Measurements from ENCODE around the gene MBIP.

MBIP gene

DNA sequence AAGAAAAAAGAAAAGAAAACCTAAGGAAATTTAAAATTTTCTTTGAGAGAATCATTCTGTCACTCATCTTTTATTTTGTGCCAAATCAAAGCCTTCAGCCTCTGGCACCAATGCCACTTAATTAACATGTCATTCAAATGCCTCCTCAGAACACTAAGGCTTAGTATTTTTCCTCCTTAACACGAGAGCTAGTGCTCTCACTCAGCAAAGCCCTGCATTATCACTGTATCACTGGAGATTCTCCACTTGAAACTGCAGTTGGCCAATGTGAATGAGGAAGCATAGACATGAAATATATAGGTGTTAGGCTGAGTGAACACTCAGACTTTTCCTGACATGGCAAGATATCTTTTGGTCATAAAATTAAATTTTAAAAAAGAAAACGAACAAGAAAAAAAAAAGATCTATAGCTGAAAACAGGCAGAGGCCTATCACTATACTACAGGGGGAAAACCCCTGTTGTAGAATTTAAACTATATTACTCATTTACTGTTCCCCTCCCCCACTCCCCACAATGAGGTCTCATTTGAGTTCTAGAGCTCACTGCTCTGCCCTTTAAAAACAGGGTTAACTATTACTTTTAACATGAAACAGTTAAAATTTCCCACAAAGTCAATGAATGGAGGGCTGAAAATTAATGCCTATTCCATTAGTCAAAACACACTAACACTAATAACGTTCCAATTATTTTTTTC, 5.1 kb downstream of the MBIP start:
- Histone ChIP-seq H3K4me1 (ENCODE audit: control insufficient read depth in 1 of 2, insufficient read depth in 2 of 2, low read length in 2 of 2) (peaks cover 0 to 8% of the 10 kb centered on the region in 2 donors), H3K27ac (ENCODE audit: low read depth, low read length) (no peak overlapping the region), H3K9me3 (ENCODE audit: control insufficient read depth in 1 of 2, low read length in 2 of 2) (no peaks in the 10 kb centered on the region), H3K4me3 (ENCODE audit: low read depth in 1 of 2, low read length in 2 of 2) (no peak overlapping the region), H3K9ac (ENCODE audit: low read depth in 1 of 2, low read length in 2 of 2) (no peak overlapping the region), H3K36me3 (ENCODE audit: control insufficient read depth in 1 of 2, insufficient read depth in 2 of 2, low read length in 2 of 2) (peaks cover 7 to 13% of the 10 kb centered on the region in 2 donors), H3K27me3 (ENCODE audit: control insufficient read depth in 1 of 2, insufficient read depth in 2 of 2, low read length in 2 of 2) (no peaks in the 10 kb centered on the region)

DNA sequence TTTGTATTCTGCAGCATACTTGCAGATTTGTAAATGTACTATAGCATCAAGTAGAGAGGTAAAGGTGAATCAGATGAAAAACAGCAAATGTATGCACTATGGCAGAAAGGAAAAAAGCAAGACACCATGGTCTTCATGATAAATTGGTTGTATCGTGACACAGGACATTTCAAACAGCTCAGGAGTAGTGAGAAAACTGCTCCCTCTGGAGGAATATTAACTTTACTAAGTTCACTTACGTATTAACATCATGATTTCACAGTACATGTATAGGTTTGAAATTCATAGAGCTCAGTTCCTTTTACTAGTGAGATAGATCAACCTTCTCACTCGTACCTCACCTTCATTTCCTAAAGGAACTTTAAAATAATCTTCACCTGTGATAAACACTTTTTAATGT, 6.5 kb downstream of the MBIP start:
- H3K4me3 ChIP-seq (ENCODE audit: low read depth in 1 of 2, low read length in 2 of 2) = no peak overlapping the region
- H3K36me3 ChIP-seq (ENCODE audit: control insufficient read depth in 1 of 2, insufficient read depth in 2 of 2, low read length in 2 of 2) = peaks cover 17 to 27% of the 10 kb centered on the region in 2 donors
- H3K27ac ChIP-seq (ENCODE audit: low read depth, low read length) = no peak overlapping the region
- H3K9ac ChIP-seq (ENCODE audit: low read depth in 1 of 2, low read length in 2 of 2) = no peak overlapping the region
- H3K4me1 ChIP-seq (ENCODE audit: control insufficient read depth in 1 of 2, insufficient read depth in 2 of 2, low read length in 2 of 2) = peaks cover 0 to 8% of the 10 kb centered on the region in 2 donors
- no peaks in the 10 kb centered on the region for H3K9me3 ChIP-seq (ENCODE audit: control insufficient read depth in 1 of 2, low read length in 2 of 2)
- H3K27me3 ChIP-seq (ENCODE audit: control insufficient read depth in 1 of 2, insufficient read depth in 2 of 2, low read length in 2 of 2) = no peaks in the 10 kb centered on the region

GRCh38 chr14:36313206-36313605, 7.2 kb downstream of the MBIP start:
- no peak overlapping the region for H3K27ac ChIP-seq (ENCODE audit: low read depth, low read length)
- no peak overlapping the region for H3K4me3 ChIP-seq (ENCODE audit: low read depth in 1 of 2, low read length in 2 of 2)
- H3K27me3 ChIP-seq (ENCODE audit: control insufficient read depth in 1 of 2, insufficient read depth in 2 of 2, low read length in 2 of 2) = no peaks in the 10 kb centered on the region
- H3K9me3 ChIP-seq (ENCODE audit: control insufficient read depth in 1 of 2, low read length in 2 of 2) = no peaks in the 10 kb centered on the region
- peaks cover 0 to 8% of the 10 kb centered on the region in 2 donors for H3K4me1 ChIP-seq (ENCODE audit: control insufficient read depth in 1 of 2, insufficient read depth in 2 of 2, low read length in 2 of 2)
- H3K9ac ChIP-seq (ENCODE audit: low read depth in 1 of 2, low read length in 2 of 2) = no peak overlapping the region
- H3K36me3 ChIP-seq (ENCODE audit: control insufficient read depth in 1 of 2, insufficient read depth in 2 of 2, low read length in 2 of 2) = peaks cover 18 to 34% of the 10 kb centered on the region in 2 donors

DNA sequence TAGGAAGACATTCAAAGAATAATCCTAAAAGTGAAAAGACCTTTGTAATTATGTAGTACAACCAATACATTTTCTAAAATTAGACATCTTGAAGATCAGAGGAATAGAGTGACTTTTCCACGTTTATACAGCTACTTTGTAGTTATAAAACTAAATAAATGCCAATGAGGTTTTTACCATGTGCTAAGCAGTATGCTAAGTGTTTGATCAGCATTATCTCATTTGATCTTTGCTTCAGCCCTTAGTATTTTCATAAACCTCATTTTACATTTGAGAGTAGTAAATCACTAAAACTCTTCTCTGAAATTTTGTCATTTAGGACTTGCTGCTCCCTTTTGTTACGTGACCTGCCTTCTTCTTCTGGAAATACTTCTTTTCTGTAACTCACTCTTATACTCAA, 13.6 kb downstream of the MBIP start:
- Histone ChIP-seq H3K9me3 (ENCODE audit: control insufficient read depth in 1 of 2, low read length in 2 of 2) (no peaks in the 10 kb centered on the region), H3K36me3 (ENCODE audit: control insufficient read depth in 1 of 2, insufficient read depth in 2 of 2, low read length in 2 of 2) (peaks cover 38 to 69% of the 10 kb centered on the region in 2 donors), H3K9ac (ENCODE audit: low read depth in 1 of 2, low read length in 2 of 2) (no peak overlapping the region), H3K27ac (ENCODE audit: low read depth, low read length) (no peak overlapping the region), H3K4me1 (ENCODE audit: control insufficient read depth in 1 of 2, insufficient read depth in 2 of 2, low read length in 2 of 2) (no peaks in the 10 kb centered on the region), H3K4me3 (ENCODE audit: low read depth in 1 of 2, low read length in 2 of 2) (no peak overlapping the region), H3K27me3 (ENCODE audit: control insufficient read depth in 1 of 2, insufficient read depth in 2 of 2, low read length in 2 of 2) (no peaks in the 10 kb centered on the region)

- H3K36me3 ChIP-seq (ENCODE audit: control insufficient read depth in 1 of 2, insufficient read depth in 2 of 2, low read length in 2 of 2) = peaks cover 26 to 60% of the 10 kb centered on the region in 2 donors
- H3K27me3 ChIP-seq (ENCODE audit: control insufficient read depth in 1 of 2, insufficient read depth in 2 of 2, low read length in 2 of 2) = no peaks in the 10 kb centered on the region
- no peak overlapping the region for H3K27ac ChIP-seq (ENCODE audit: low read depth, low read length)
- no peak overlapping the region for H3K9ac ChIP-seq (ENCODE audit: low read depth in 1 of 2, low read length in 2 of 2)
- no peaks in the 10 kb centered on the region for H3K4me1 ChIP-seq (ENCODE audit: control insufficient read depth in 1 of 2, insufficient read depth in 2 of 2, low read length in 2 of 2)
- H3K4me3 ChIP-seq (ENCODE audit: low read depth in 1 of 2, low read length in 2 of 2) = no peak overlapping the region
- H3K9me3 ChIP-seq (ENCODE audit: control insufficient read depth in 1 of 2, low read length in 2 of 2) = no peaks in the 10 kb centered on the region
Measured at GRCh38 chr14:36304895-36305294, 15.5 kb downstream of the MBIP start.

DNA sequence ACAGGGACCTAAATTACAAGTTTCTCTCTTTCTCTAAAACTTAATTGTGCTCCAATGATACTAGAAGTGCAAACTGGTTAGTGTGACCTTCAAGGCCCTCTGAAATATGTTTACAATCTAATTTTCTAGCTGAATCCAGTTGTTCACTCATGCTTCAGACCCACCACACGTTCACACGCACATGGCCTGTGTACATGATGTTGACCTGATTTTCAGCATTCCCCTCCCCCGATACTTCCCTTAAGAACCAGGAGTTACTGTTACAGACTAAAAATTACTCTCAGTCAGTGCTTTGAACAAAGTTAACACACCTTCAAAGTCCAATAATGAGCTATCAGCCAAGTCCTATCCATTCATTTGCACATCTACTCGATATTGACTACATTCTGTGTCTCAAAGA, 16.5 kb downstream of the MBIP start:
- no peak overlapping the region for H3K4me3 ChIP-seq (ENCODE audit: low read depth in 1 of 2, low read length in 2 of 2)
- H3K9me3 ChIP-seq (ENCODE audit: control insufficient read depth in 1 of 2, low read length in 2 of 2) = no peaks in the 10 kb centered on the region
- no peak overlapping the region for H3K9ac ChIP-seq (ENCODE audit: low read depth in 1 of 2, low read length in 2 of 2)
- peaks cover 23 to 52% of the 10 kb centered on the region in 2 donors for H3K36me3 ChIP-seq (ENCODE audit: control insufficient read depth in 1 of 2, insufficient read depth in 2 of 2, low read length in 2 of 2)
- H3K27me3 ChIP-seq (ENCODE audit: control insufficient read depth in 1 of 2, insufficient read depth in 2 of 2, low read length in 2 of 2) = no peaks in the 10 kb centered on the region
- H3K27ac ChIP-seq (ENCODE audit: low read depth, low read length) = no peak overlapping the region
- H3K4me1 ChIP-seq (ENCODE audit: control insufficient read depth in 1 of 2, insufficient read depth in 2 of 2, low read length in 2 of 2) = no peaks in the 10 kb centered on the region

DNA sequence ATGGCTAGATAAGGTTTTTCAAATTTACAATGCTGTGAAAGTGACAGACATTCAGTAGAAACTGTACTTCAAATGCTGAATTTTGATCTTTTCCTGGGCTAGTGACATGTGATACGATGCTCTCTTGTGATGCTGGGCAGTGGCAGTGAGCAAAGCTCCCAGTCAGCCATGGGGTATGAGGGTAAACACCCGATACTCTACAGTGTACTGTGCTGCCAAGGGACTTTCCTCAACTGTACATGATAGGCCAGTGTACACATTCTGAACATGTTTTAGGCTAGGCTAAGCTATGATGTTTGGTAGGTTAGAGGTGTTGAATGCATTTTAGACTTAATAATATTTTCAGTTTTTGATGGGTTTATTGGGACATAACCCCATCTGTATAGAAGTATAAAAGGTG, 17.6 kb downstream of the MBIP start:
- H3K4me3 ChIP-seq (ENCODE audit: low read depth in 1 of 2, low read length in 2 of 2) = no peak overlapping the region
- H3K27me3 ChIP-seq (ENCODE audit: control insufficient read depth in 1 of 2, insufficient read depth in 2 of 2, low read length in 2 of 2) = no peaks in the 10 kb centered on the region
- H3K9me3 ChIP-seq (ENCODE audit: control insufficient read depth in 1 of 2, low read length in 2 of 2) = no peaks in the 10 kb centered on the region
- peaks cover 26 to 52% of the 10 kb centered on the region in 2 donors for H3K36me3 ChIP-seq (ENCODE audit: control insufficient read depth in 1 of 2, insufficient read depth in 2 of 2, low read length in 2 of 2)
- no peak overlapping the region for H3K9ac ChIP-seq (ENCODE audit: low read depth in 1 of 2, low read length in 2 of 2)
- no peak overlapping the region for H3K27ac ChIP-seq (ENCODE audit: low read depth, low read length)
- H3K4me1 ChIP-seq (ENCODE audit: control insufficient read depth in 1 of 2, insufficient read depth in 2 of 2, low read length in 2 of 2) = no peaks in the 10 kb centered on the region

DNA sequence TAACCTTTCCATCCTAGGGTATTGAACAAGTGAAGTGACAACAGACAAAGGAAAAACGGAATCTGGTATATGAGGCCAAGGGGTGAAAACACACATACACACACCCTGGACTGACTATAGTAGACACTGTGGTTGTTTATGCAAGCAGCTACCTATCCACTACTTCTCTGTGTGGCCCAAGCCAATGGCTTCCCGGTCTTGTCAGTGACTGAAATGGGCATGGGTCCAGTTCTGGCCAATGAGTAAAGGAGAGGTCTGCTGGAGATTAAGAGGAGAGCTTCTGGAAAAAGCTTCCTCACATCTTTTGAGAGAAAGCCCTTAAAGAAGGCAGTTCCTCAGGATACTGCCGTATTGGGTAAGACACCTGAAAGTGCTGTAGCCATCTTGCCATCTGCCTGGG, 19.3 kb downstream of the MBIP start:
- H3K4me1 ChIP-seq (ENCODE audit: control insufficient read depth in 1 of 2, insufficient read depth in 2 of 2, low read length in 2 of 2) = no peaks in the 10 kb centered on the region
- H3K9me3 ChIP-seq (ENCODE audit: control insufficient read depth in 1 of 2, low read length in 2 of 2) = no peaks in the 10 kb centered on the region
- H3K27ac ChIP-seq (ENCODE audit: low read depth, low read length) = no peak overlapping the region
- H3K9ac ChIP-seq (ENCODE audit: low read depth in 1 of 2, low read length in 2 of 2) = no peak overlapping the region
- no peaks in the 10 kb centered on the region for H3K27me3 ChIP-seq (ENCODE audit: control insufficient read depth in 1 of 2, insufficient read depth in 2 of 2, low read length in 2 of 2)
- no peak overlapping the region for H3K4me3 ChIP-seq (ENCODE audit: low read depth in 1 of 2, low read length in 2 of 2)
- peaks cover 28 to 57% of the 10 kb centered on the region in 2 donors for H3K36me3 ChIP-seq (ENCODE audit: control insufficient read depth in 1 of 2, insufficient read depth in 2 of 2, low read length in 2 of 2)

GRCh38 chr14:36300337-36300736, 20.1 kb downstream of the MBIP start:
- H3K36me3 ChIP-seq (ENCODE audit: control insufficient read depth in 1 of 2, insufficient read depth in 2 of 2, low read length in 2 of 2) = peaks cover 24 to 60% of the 10 kb centered on the region in 2 donors
- no peaks in the 10 kb centered on the region for H3K9me3 ChIP-seq (ENCODE audit: control insufficient read depth in 1 of 2, low read length in 2 of 2)
- no peaks in the 10 kb centered on the region for H3K4me1 ChIP-seq (ENCODE audit: control insufficient read depth in 1 of 2, insufficient read depth in 2 of 2, low read length in 2 of 2)
- no peaks in the 10 kb centered on the region for H3K27me3 ChIP-seq (ENCODE audit: control insufficient read depth in 1 of 2, insufficient read depth in 2 of 2, low read length in 2 of 2)
- H3K27ac ChIP-seq (ENCODE audit: low read depth, low read length) = no peak overlapping the region
- no peak overlapping the region for H3K9ac ChIP-seq (ENCODE audit: low read depth in 1 of 2, low read length in 2 of 2)
- H3K4me3 ChIP-seq (ENCODE audit: low read depth in 1 of 2, low read length in 2 of 2) = no peak overlapping the region

- Histone ChIP-seq H3K9me3 (ENCODE audit: control insufficient read depth in 1 of 2, low read length in 2 of 2) (no peaks in the 10 kb centered on the region), H3K4me1 (ENCODE audit: control insufficient read depth in 1 of 2, insufficient read depth in 2 of 2, low read length in 2 of 2) (no peaks in the 10 kb centered on the region), H3K27ac (ENCODE audit: low read depth, low read length) (no peak overlapping the region), H3K9ac (ENCODE audit: low read depth in 1 of 2, low read length in 2 of 2) (no peak overlapping the region), H3K36me3 (ENCODE audit: control insufficient read depth in 1 of 2, insufficient read depth in 2 of 2, low read length in 2 of 2) (peaks cover 12 to 30% of the 10 kb centered on the region in 2 donors), H3K27me3 (ENCODE audit: control insufficient read depth in 1 of 2, insufficient read depth in 2 of 2, low read length in 2 of 2) (no peaks in the 10 kb centered on the region), H3K4me3 (ENCODE audit: low read depth in 1 of 2, low read length in 2 of 2) (no peak overlapping the region)
Measured at GRCh38 chr14:36295642-36296627, 24.5 kb downstream of the MBIP start.

Measured in duodenal mucosa (tissue), 2 donors.